ENCODE data around the gene SLC49A4. TPM values are rescaled to one million over a fixed set of nuclear protein-coding genes. Genes with fewer than 3 reads are reported as not detected.

Gene SLC49A4
- total RNA-seq, 1 experiment from 2014 or later: 24.2 TPM

DNA sequence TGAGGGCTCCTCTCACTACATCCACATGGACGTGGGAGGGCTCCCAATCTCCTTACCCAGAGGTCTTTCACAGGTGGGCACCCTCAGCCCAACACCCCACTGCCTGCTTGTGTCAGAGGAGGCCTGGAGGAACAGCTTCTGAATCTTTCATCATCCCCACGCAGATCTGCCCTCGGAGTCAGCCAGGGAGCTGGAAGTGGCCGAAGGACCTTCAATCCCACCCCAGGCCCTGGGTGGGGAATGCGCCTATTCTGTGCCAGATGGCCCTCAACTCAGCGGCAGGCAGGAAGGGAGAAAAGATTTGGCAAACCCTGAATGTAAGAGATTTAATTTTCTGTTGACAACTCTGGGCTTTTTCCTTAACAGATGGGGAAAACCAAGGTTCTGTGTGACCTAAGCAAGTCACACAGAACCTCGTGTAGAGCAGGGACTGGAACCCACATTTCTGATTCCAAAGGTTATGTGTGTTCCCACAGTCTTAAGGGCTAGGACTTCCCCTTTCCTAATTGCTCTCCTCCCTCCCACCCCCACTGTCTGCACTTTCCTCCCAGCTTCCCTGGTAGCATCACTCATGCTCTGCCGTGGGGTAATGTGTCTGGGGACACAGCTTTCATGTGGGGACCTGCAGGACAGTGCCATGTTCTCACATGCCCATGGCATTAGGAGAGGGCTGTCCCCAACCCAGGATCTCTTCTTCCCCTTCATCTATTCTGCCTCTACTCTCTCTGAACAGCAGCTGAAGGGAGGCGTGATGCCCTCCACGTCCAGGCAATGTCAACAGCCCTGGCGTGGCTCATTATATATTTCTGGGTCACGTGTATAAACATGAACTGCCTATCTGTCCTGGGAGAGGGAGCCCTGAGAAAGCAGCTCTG is 134.6 kb downstream of the SLC49A4 start:
- DNase-seq (ENCODE audit: low read depth): no peak

GRCh38 chr3:122930063-122930997 is 135.5 kb downstream of the SLC49A4 start:
- DNase-seq (ENCODE audit: low read depth): no peak

Other genes starting within 250 kb of the SLC49A4 start
- gene PARP9, start 230.8 kb upstream of the SLC49A4 start, total RNA-seq (2014; rRNA removed): 9.0 and 21.3 TPM in 2 replicates
- gene DTX3L, start 230.7 kb upstream of the SLC49A4 start, total RNA-seq (2014; rRNA removed): 13.2 and 24.9 TPM in 2 replicates
- gene PARP15, start 217.4 kb upstream of the SLC49A4 start, total RNA-seq (2014; rRNA removed): not detected in 2 replicates
- gene PARP14, start 114.2 kb upstream of the SLC49A4 start, total RNA-seq (2014; rRNA removed): 3.7 and 10.9 TPM in 2 replicates
- 6.1 and 7.1 TPM in 2 replicates for gene HSPBAP1, start 1.2 kb upstream of the SLC49A4 start, total RNA-seq (2014; rRNA removed)
- gene SEMA5B, start 232.7 kb downstream of the SLC49A4 start, total RNA-seq (2014; rRNA removed): 0.06 TPM in 1 of 2 replicates, not detected in the other

Data from LHCN-M2 (cell line).